MG63 (cell line): Measurements from ENCODE around the gene KIF22. TPM values are rescaled to one million over a fixed set of nuclear protein-coding genes. Genes with fewer than 3 reads are reported as not detected.
"Not testable (repeated sequence)": the region's sequence is repeated elsewhere in the genome, so short reads cannot be mapped to it uniquely, and the experiment has no call there.

Experiments
- DNase-seq: peaks from one replicate; pipeline ENCODE4 v3.0.0-alpha.2; 2020
- H3K27me3 ChIP-seq: fragments of 250-450 bp; sonication (Bioruptor Pico); 2 replicates; pipeline ENCODE4 v1.5.1; 2020; ENCODE audit warnings: mild to moderate bottlenecking, moderate library complexity
- H3K36me3 ChIP-seq: fragments of 250-450 bp; sonication (Bioruptor Pico); 2 replicates; pipeline ENCODE4 v1.5.1; 2020; ENCODE audit warnings: mild to moderate bottlenecking, moderate library complexity
- H3K4me3 ChIP-seq: fragments of 250-450 bp; sonication (Bioruptor Pico); 2 replicates; pipeline ENCODE4 v1.5.1; 2020; ENCODE audit warnings: mild to moderate bottlenecking, moderate library complexity
- H3K9me3 ChIP-seq: fragments of 250-450 bp; sonication (Bioruptor Pico); 2 replicates; pipeline ENCODE4 v1.5.1; 2020; ENCODE audit warnings: mild to moderate bottlenecking, moderate library complexity
- total RNA-seq: library from RNA; depleted of rRNA; stranded (reverse); fragments of >200 nt; shearing (Covaris generic); gene quantifications from 2 replicates; pipeline ENCODE4 v1.2.3, GENCODE V29; 2014; ENCODE audit warnings: low replicate concordance

KIF22 gene
- total RNA-seq, 1 experiment from 2014 or later: 134 TPM

DNA sequence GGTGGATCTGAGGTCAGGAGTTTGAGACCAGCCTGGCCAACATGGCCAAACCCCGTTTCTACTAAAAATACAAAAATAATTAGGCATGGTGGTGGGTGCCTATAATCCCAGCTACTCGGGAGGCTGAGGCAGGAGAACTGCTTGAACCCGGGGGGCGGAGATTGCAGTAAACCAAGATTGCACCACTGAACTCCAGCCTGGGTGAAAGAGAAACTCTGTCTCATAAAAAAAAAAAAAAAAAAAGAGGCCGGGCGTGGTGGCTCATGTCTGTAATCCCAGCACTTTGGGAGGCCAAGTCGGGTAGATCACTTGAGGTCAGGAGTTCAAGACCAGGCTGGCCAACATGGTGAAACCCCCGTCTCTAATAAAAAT, 29.3 kb upstream of the KIF22 start:
- not testable (repeated sequence) for DNase-seq, H3K27me3 ChIP-seq

DNA sequence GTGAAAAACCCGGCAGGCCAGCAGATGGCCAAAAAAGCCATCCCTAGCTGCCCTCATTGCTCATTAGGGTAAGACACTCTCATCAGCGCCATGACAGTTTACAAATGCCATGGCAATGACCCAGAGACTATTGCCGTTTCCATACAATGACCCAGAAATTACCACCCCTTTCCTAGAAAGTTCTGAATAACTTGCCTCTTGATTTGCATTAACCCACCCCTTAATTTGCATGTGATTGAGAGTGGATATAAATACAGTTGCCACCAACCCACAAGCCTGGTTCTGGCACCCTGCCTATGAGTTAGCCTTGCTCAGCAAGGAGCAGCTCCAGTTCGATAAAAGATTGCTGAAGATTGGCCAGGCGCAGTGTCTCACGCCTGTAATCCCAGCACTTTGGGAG, 28.7 kb upstream of the KIF22 start:
- Histone ChIP-seq H3K27me3 (no peaks in the 10 kb centered on the region), H3K4me3 (no peak overlapping the region), H3K36me3 (no peaks in the 10 kb centered on the region), H3K9me3 (no peaks in the 10 kb centered on the region)
- no peak for DNase-seq

More for the DNA sequence above, 29.3 kb upstream of the KIF22 start:
- not testable (repeated sequence) for H3K4me3 ChIP-seq, H3K36me3 ChIP-seq, H3K9me3 ChIP-seq

DNA sequence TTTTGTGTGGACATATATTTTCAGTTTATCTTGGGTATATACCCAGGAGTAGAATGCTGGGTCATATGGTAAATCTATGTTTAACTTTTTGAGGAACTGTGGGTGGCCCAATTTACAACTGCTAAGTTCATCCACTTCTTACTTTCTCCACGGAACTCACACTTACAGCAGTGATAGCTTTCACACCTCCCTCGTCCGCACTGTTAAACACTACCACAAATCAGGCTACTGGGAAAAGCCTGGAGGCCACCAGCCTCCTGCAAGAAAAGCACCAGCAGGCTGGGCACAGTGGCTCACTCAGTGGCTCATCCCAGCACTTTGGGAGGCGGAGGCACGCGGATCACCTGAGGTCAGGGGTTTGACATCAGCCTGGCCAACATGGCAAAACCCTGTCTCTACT, 27.2 kb upstream of the KIF22 start:
- no peak for DNase-seq
- H3K4me3 ChIP-seq: no peak overlapping the region
- no peaks in the 10 kb centered on the region for H3K9me3 ChIP-seq
- H3K27me3 ChIP-seq: no peaks in the 10 kb centered on the region
- H3K36me3 ChIP-seq: no peaks in the 10 kb centered on the region

DNA sequence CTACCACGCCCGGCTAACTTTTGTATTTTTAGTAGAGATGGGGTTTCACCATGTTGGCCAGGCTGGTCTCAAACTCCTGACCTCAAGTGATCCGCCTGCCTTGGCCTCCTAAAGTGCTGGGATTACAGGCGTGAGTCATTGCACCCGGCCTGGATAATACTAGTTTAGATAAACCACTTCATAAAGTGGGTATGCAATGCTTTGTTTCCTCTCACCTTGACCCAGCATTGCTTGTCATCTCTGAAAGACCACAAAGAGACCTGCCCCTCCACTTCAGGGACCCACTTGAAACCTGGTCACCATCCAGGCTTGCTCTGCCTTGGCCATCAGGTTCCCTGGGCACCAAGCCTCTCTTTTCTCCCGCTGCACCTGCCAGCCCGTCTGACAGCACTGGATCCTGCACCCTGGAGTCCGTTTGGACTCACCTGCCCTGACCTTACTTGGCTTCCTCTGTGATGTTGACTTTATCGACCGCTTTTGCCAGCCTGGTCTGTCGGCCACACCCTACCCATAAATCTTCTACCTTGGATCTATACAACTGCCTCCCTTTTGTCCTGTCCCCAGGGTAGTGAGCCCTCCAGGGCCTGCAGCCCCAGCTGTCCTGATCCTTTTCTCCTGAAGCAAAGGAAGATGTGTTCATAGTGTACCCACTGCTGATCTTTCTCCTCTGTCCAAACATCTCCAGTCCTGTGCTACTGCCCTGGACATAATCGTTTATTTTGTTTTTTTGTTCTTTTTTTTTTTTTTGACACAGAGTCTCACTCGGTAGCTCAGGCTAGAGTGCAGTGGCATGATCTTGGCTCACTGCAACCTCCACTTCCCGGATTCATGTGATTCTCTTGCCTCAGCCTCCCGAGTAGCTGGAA, 25.2 kb upstream of the KIF22 start:
- H3K9me3 ChIP-seq: no peaks in the 10 kb centered on the region
- no peak overlapping the region for H3K4me3 ChIP-seq
- no peaks in the 10 kb centered on the region for H3K36me3 ChIP-seq
- H3K27me3 ChIP-seq: no peaks in the 10 kb centered on the region
- DNase-seq: peak; percentile 35

DNA sequence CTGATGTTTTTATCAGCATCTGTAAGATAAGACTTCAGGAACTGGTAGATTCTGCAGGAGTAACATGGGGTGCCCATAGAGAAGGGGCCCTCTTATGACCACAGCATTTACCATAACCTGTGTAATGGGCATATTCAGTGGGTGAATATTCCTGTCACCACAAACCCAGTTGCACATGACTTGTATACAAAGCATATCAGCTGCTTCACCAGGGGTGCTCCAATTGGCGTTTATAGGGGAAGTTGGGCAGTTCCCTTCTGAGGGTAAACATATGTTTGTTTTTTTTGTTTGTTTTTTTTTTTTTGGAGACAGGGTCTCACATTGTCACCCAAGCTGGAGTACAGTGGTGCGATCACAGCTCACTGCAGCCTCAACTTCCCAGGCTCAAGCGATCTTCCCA, 24.0 kb upstream of the KIF22 start:
- DNase-seq: no peak
- no peaks in the 10 kb centered on the region for H3K27me3 ChIP-seq
- H3K4me3 ChIP-seq: no peak overlapping the region
- no peaks in the 10 kb centered on the region for H3K36me3 ChIP-seq
- H3K9me3 ChIP-seq: no peaks in the 10 kb centered on the region

DNA sequence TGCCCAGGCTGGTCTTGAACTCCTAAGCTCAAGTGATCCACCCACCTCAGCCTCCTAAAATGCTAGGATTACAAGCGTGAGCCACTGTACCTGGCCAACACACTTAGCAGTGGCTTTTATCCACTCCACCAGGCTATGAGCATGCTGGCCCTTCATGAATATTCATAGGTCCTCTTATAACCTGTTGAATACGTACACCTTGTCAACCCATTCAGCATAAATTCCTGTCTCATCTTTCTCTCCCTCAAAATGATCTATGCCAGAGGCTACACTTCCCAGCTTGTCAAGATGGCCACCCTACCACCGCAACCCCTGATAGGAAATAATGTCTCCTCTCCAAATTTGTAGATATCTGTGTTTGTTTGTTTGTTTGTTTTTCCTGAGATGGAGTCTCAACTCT, 23.5 kb upstream of the KIF22 start:
- no peaks in the 10 kb centered on the region for H3K9me3 ChIP-seq
- no peak overlapping the region for H3K4me3 ChIP-seq
- H3K27me3 ChIP-seq: no peaks in the 10 kb centered on the region; the same call in 1 of the 2 replicates
- H3K36me3 ChIP-seq: no peaks in the 10 kb centered on the region
- DNase-seq: no peak

DNA sequence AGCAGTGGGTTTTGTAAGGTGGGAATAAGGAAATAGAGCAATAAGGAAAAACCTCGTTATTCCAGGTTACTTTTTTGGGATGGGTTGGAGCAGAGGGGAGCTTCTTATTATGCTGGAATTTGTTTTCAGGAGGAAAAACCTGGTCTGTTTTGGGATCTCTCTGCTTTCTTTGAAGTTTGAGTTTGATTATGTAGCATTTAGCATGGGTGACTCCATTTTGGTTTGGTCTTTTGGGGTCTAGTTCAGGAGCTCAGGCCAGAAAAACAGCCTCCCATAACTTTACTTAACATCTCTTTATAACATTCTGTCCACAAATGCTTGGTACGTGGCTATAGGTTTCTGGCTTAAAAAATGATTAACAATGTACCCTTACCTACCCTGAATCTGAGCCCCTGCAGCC, 21.0 kb upstream of the KIF22 start:
- H3K9me3 ChIP-seq: no peaks in the 10 kb centered on the region
- H3K27me3 ChIP-seq: no peaks in the 10 kb centered on the region; the same call in 1 of the 2 replicates
- H3K36me3 ChIP-seq: no peaks in the 10 kb centered on the region
- H3K4me3 ChIP-seq: no peak overlapping the region
- DNase-seq: no peak

DNA sequence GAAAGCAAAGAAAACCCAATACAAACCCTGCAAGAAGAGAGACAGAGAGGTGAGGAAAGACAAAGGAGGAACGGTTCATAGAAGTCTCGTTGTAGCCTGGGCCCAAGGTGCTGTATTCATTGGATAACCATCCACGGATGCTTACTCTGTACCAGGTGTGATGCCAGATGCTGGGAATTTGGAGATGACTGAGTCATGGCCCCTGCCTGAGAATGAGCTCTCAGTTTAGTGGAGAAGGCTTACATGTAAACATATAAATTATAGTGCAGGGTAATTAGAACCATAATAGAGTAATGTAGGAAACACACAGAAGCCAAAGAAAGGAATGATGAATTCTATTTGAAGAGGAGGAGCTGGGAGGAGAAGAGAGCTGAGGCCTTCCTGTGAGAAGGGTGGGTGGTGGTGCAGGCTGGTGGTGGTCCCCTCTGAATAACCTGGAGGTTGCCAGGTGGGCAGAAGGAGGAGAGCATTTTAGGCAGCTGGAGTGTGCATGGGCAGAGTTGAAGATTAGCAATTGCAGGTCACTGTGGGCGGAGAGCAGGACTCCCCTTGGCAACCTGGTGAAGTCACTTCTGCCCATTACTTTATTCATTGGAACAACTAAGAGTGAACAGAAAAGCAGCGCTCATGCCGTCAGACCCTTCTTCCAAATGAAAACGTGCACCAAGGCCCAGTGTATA, 20.2 kb upstream of the KIF22 start:
- H3K4me3 ChIP-seq: no peak overlapping the region
- no peaks in the 10 kb centered on the region for H3K9me3 ChIP-seq
- H3K27me3 ChIP-seq: no peaks in the 10 kb centered on the region; the same call in 1 of the 2 replicates
- H3K36me3 ChIP-seq: no peaks in the 10 kb centered on the region
- no peak for DNase-seq

DNA sequence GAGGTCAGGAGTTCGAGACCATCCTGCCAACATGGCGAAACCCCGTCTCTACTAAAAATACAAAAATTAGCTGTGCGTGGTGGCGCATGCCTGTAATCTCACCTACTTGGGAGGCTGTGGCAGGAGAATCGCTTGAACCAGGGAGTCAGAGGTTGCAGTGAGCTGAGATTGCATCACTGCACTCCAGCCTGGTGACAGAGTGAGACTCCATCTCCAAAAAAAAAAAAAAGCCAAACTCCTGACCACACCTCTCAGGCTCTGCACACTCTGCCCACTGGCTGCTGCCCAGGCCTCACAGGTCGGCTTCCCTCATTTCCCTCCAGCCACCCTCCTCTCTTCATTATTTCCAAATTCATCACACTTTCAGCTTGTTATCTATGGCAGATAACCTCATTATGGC, 18.2 kb upstream of the KIF22 start:
- DNase-seq, H3K27me3 ChIP-seq, H3K4me3 ChIP-seq, H3K9me3 ChIP-seq, H3K36me3 ChIP-seq: not testable (repeated sequence)

DNA sequence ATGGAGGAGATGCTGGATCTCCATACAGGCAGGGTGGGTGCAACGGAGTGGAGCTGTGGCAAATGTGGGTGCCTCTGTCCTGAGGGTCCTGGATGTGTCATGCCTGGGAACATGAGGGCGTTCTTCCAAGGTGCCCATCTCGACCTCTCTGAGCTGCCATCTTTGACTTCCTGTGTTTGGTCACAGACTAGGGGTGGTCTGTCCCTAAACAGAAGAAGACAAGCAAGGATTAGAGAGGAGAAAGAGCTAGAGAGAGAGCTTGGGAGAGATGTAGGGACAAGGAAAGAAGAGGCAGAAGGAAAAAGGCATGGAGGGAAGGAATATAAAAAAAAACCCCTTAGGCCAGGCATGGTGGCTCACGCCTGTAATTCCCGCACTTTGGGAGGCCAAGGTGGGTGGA, 15.8 kb upstream of the KIF22 start:
- H3K27me3 ChIP-seq: no peaks in the 10 kb centered on the region; the same call in 1 of the 2 replicates
- DNase-seq: no peak
- H3K9me3 ChIP-seq: no peaks in the 10 kb centered on the region

DNA sequence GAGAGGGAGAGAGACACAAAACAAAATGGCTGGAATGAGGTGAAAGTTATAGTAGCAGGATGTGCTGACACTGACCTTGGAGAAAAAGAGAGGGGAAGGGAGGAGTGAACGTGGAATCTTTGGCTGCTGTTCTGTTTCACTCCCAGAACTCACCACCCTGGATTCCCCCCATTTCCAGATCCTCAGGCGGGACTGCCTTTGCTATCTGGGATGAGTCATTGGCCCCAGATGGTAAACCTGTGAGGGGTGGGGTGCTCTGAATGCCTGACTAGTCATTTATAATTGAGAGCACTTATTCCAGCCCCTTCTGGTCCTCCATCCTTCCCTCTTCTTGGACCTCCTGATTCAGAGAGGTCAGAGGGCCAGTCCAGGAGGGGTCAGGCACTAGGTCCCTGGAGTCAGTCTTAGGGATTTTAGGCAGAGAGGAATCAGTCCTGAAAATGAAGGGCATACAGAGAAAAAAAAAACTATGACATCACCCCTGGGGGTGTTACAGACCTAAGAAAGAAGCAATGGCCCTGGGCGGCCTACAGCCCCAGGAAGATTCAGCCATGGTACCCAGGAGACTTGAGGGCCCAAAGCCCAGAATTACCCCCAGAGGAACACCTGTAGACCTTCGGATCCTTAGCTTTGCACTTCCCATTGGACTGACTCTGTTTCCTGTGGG, 14.7 kb upstream of the KIF22 start:
- H3K4me3 ChIP-seq: no peak overlapping the region
- H3K9me3 ChIP-seq: no peaks in the 10 kb centered on the region

More for the DNA sequence above, 15.8 kb upstream of the KIF22 start:
- no peaks in the 10 kb centered on the region for H3K36me3 ChIP-seq
- no peak overlapping the region for H3K4me3 ChIP-seq

DNA sequence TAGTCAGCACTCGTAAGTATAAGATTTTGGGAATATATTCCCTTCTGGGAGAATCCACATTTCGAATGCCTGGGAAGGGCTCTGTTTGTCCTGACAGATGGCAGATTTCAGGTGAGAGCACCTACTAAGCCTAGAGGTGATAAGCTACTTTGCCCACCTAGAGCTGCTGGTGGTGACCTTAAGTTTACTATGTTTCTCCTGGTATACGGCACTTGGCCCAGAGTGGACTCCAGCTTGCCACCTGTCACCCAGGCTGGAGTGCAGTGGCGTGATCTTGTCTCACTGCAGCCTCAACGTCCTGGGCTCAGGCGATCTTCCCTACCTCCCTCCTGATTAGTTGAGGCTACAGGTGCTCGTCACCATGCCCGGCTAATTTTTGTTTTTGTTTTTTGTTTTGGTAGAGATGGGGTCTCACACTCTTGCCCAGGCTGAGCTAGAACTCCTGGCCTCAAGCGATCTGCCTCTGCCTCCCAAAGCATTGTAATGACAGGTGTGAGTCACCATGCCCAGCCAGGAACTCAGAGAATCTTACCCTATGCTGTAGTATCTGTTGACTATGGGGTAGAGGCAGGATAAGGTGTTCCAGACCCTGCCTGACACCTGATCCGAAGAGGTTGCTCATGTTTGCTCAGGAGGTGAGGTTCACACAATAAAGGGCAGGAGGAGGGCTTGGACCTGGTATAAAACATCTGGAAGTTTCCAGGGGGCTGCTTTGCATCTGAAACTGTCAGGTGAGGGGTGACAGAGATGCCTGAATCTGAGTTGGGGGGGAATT, 12.8 kb upstream of the KIF22 start, which contains the start of gene ZG16:
TSS of gene ZG16 (plus strand) at position 681 of the 775 bp plus-strand sequence. CDS start 1,011 bp downstream, outside the sequence.
- DNase-seq: no peak
- H3K36me3 ChIP-seq: no peaks in the 10 kb centered on the region
- no peak within 1 kb of the TSS for H3K4me3 ChIP-seq
- H3K9me3 ChIP-seq: no peaks in the 10 kb centered on the region
- peaks cover 6% of the 10 kb centered on the region; the same call in 1 of the 2 replicates for H3K27me3 ChIP-seq

More for the DNA sequence above, 14.7 kb upstream of the KIF22 start:
- Histone ChIP-seq H3K27me3 (peaks cover 2% of the 10 kb centered on the region; the same call in 1 of the 2 replicates), H3K36me3 (no peaks in the 10 kb centered on the region)
- DNase-seq: peak; percentile 47

DNA sequence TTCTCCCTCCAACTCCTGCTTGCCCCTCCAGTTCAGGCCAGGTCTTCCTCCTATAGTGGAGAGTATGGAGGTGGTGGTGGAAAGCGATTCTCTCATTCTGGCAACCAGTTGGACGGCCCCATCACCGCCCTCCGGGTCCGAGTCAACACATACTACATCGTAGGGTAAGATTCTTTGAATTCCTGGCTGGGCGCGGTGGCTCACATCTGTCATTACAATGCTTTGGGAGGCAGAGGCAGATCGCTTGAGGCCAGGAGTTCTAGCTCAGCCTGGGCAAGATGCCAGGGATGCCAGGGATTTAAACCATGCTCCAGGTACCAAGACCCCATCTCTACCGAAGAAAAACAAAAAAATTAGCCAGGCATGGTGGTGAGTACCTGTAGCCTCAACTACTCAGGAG, 11.1 kb upstream of the KIF22 start:
- no peaks in the 10 kb centered on the region for H3K36me3 ChIP-seq
- peaks cover 6% of the 10 kb centered on the region; the same call in 1 of the 2 replicates for H3K27me3 ChIP-seq
- peak; percentile 43 for DNase-seq
- no peak overlapping the region for H3K4me3 ChIP-seq
- H3K9me3 ChIP-seq: no peaks in the 10 kb centered on the region

DNA sequence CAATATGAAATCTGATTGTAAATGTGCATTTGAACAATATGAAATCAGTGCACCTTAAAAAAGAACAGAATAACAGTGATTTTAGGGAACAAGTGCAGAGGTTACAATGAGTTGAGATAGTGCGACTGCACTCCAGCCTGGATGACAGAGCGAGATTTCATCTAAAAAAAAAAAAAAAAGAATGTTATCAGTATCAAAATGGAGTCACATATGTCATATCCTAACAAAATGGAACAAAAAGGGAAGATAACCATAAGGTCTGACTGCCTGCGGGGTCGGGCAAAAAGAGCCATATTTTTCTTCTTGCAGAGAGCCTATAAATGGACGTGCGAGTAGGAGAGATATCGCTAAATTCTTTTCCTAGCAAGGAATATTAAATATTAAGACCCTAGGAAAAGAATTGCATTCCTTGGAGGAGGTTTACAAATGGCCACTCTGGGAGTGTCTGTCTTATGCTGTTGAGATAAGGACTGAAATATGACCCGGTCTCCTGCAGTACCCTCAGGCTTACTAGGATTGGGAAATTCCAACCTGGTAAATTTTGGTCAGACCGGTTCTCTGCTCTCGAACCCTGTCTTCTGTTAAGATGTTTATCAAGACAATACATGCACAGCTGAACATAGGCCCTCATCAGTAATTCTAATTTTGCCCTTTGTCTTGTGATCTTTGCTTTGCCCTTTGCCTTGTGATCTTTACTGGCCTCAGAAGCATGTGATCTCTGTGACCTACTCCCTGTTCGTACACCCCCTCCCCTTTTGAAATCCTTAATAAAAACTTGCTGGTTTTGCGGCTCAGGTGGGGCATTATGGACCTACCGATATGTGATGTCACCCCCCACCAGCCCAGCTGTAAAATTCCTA, 7.2 kb upstream of the KIF22 start:
- not testable (repeated sequence) for H3K4me3 ChIP-seq, H3K27me3 ChIP-seq, DNase-seq, H3K9me3 ChIP-seq, H3K36me3 ChIP-seq

DNA sequence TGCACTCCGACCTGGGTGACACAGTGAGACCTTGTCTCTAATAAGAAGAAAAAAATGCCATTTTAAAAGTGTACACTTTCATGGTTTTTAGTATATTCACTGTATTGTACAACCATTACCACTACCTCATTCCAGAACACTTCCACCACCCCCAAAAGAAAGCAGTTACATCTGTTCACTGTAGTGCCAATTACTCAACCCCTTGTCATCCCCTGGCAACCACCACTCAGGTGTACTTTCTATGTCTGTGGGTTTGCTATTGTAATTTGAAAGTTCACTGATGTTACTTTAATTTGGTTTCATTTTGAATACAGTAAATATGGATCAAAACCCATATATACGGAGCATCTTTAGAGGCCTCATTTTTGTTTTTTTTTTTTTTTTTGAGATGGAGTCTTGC, 6.4 kb upstream of the KIF22 start:
- Histone ChIP-seq H3K9me3 (no peaks in the 10 kb centered on the region), H3K27me3 (peaks cover 6% of the 10 kb centered on the region; the same call in 1 of the 2 replicates), H3K4me3 (no peak overlapping the region), H3K36me3 (no peaks in the 10 kb centered on the region)
- DNase-seq: no peak
